ENCODE measurements around the gene CLSTN1.
"Not testable (repeated sequence)": the region's sequence is repeated elsewhere in the genome, so short reads cannot be mapped to it uniquely, and the experiment has no call there.

The CLSTN1 gene

GRCh38 chr1:9808459-9808858 lies 15.3 kb downstream of the CLSTN1 start:
- no peak for TF ChIP-seq POLR2A (IDR thresholded peaks at IDR 0.05; ENCODE audit: low read depth, low read length)
- FAIRE-seq, result no peak
- no peak for DNase-seq (ENCODE audit: insufficient read length, low spot score)

GRCh38 chr1:9807541-9807940 lies 16.2 kb downstream of the CLSTN1 start:
- no peak for FAIRE-seq

GRCh38 chr1:9805972-9806371 lies 17.8 kb downstream of the CLSTN1 start:
- not testable (repeated sequence) for FAIRE-seq; DNase-seq (ENCODE audit: insufficient read length, low spot score)

More at GRCh38 chr1:9807541-9807940, 16.2 kb downstream of the CLSTN1 start:
- DNase-seq (ENCODE audit: insufficient read length, low spot score), result no peak
- TF ChIP-seq POLR2A (IDR thresholded peaks at IDR 0.05; ENCODE audit: low read depth, low read length), result no peak

- no peak for TF ChIP-seq POLR2A (IDR thresholded peaks at IDR 0.05; ENCODE audit: low read depth, low read length)
- FAIRE-seq, result no peak
- no peak for DNase-seq (ENCODE audit: insufficient read length, low spot score)
Measured at GRCh38 chr1:9805006-9805508, 18.7 kb downstream of the CLSTN1 start.

GRCh38 chr1:9803003-9803918 lies 20.5 kb downstream of the CLSTN1 start:
- not testable (repeated sequence) for DNase-seq (ENCODE audit: insufficient read length, low spot score); FAIRE-seq

GRCh38 chr1:9801909-9802308 lies 21.9 kb downstream of the CLSTN1 start:
- DNase-seq (ENCODE audit: insufficient read length, low spot score) (no peak), FAIRE-seq (no peak)
- no peak for TF ChIP-seq POLR2A (IDR thresholded peaks at IDR 0.05; ENCODE audit: low read depth, low read length)

GRCh38 chr1:9798236-9799130 lies 25.3 kb downstream of the CLSTN1 start:
- FAIRE-seq (no peak), DNase-seq (ENCODE audit: insufficient read length, low spot score) (no peak)

GRCh38 chr1:9797049-9797448 lies 26.7 kb downstream of the CLSTN1 start:
- DNase-seq (ENCODE audit: insufficient read length, low spot score) (no peak), FAIRE-seq (no peak)
- TF ChIP-seq POLR2A (IDR thresholded peaks at IDR 0.05; ENCODE audit: low read depth, low read length), result no peak

More at GRCh38 chr1:9798236-9799130, 25.3 kb downstream of the CLSTN1 start:
- TF ChIP-seq POLR2A (IDR thresholded peaks at IDR 0.05; ENCODE audit: low read depth, low read length), result no peak

GRCh38 chr1:9794081-9794480 lies 29.7 kb downstream of the CLSTN1 start:
- DNase-seq (ENCODE audit: insufficient read length, low spot score) (no peak), FAIRE-seq (no peak)
- no peak for TF ChIP-seq POLR2A (IDR thresholded peaks at IDR 0.05; ENCODE audit: low read depth, low read length)

GRCh38 chr1:9793291-9793690 lies 30.5 kb downstream of the CLSTN1 start:
- TF ChIP-seq POLR2A (IDR thresholded peaks at IDR 0.05; ENCODE audit: low read depth, low read length), result no peak
- no peak for DNase-seq (ENCODE audit: insufficient read length, low spot score)
- no peak for FAIRE-seq

GRCh38 chr1:9792156-9793042 lies 31.4 kb downstream of the CLSTN1 start:
- peak; percentile 51 for DNase-seq (ENCODE audit: insufficient read length, low spot score)

GRCh38 chr1:9789700-9790099 lies 34.1 kb downstream of the CLSTN1 start:
- DNase-seq (ENCODE audit: insufficient read length, low spot score); FAIRE-seq: not testable (repeated sequence)

More at GRCh38 chr1:9792156-9793042, 31.4 kb downstream of the CLSTN1 start:
- TF ChIP-seq POLR2A (IDR thresholded peaks at IDR 0.05; ENCODE audit: low read depth, low read length), result no peak
- FAIRE-seq, result no peak

- DNase-seq (ENCODE audit: insufficient read length, low spot score) (no peak), FAIRE-seq (no peak)
- TF ChIP-seq POLR2A (IDR thresholded peaks at IDR 0.05; ENCODE audit: low read depth, low read length), result no peak
Measured at GRCh38 chr1:9787702-9788101, 36.1 kb downstream of the CLSTN1 start.
